ENCODE data around the gene GOLM1. TPM values are rescaled to one million over a fixed set of nuclear protein-coding genes. Genes with fewer than 3 reads are reported as not detected.

Gene GOLM1
- total and polyA plus RNA-seq, 2 of the 13 experiments (the other 11 are each of a cell fraction or from before 2014, with no cell fraction given) = 0.20 to 0.30 TPM

DNA sequence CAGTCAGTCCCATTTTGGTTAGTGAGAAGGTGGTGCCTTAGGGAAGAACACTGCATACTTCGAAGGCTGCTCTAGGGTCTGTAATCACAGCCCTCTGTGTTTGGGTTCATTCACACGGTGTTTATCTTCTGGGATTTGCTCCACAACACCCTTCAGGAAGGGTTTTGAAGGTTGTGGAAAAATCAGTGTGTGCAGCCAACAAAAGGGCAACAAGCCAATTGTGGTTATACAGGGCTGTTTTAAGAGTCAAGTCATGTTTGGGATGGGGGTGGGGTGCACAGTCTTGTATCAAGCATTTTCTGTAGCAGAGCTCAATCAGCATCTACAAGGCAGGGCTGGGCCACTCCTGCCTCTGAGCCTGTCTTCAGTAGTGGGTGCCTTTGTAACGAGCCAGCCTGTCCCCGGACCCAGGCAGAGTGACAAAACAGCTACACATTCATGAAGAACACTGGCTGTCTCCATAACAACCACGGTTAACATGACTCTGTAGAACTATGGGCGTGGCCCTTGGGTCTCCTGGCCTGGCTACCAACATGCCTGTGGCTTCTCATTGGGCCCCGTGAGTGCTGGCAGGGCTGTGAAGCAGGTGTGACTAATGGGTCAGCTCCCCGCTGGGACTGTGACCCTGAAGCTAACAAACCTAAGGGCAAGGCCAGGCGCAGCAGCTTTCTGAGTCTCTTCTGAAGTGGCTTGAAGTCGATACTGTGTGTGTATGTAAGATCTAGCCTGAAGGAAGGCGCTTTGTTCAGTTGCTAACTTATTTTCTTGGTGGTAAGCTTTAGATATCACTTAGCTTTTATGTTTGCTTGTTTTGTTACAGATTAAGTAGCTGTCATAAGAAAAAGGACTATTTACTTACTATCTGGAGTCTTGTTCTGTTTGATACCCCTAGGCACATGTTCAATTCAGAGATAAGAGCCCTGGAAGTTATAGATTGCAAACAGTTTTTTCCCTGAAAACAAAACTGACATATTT is 27.9 kb upstream of the GOLM1 start (continued):
- TF ChIP-seq, protein P1, sequence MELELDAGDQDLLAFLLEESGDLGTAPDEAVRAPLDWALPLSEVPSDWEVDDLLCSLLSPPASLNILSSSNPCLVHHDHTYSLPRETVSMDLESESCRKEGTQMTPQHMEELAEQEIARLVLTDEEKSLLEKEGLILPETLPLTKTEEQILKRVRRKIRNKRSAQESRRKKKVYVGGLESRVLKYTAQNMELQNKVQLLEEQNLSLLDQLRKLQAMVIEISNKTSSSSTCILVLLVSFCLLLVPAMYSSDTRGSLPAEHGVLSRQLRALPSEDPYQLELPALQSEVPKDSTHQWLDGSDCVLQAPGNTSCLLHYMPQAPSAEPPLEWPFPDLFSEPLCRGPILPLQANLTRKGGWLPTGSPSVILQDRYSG (CRISPR knock-in tag; IDR thresholded peaks at IDR 0.05) = no peak
- no peak for TF ChIP-seq ZNF138 (CRISPR knock-in tag; IDR thresholded peaks at IDR 0.05; ENCODE audit: low read depth)
- no peak for TF ChIP-seq ZSCAN30 (CRISPR knock-in tag; IDR thresholded peaks at IDR 0.05)
- peak; percentile 74 for TF ChIP-seq RFX1 (IDR thresholded peaks at IDR 0.05)
- TF ChIP-seq MXI1 (IDR thresholded peaks at IDR 0.05; ENCODE audit: borderline replicate concordance, low read depth, low read length) = peak; percentile 30; the same call in 1 of the 3 replicates
- TF ChIP-seq, protein P2, sequence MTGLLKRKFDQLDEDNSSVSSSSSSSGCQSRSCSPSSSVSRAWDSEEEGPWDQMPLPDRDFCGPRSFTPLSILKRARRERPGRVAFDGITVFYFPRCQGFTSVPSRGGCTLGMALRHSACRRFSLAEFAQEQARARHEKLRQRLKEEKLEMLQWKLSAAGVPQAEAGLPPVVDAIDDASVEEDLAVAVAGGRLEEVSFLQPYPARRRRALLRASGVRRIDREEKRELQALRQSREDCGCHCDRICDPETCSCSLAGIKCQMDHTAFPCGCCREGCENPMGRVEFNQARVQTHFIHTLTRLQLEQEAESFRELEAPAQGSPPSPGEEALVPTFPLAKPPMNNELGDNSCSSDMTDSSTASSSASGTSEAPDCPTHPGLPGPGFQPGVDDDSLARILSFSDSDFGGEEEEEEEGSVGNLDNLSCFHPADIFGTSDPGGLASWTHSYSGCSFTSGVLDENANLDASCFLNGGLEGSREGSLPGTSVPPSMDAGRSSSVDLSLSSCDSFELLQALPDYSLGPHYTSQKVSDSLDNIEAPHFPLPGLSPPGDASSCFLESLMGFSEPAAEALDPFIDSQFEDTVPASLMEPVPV (CRISPR knock-in tag; IDR thresholded peaks at IDR 0.05) = no peak
- TF ChIP-seq, protein P3, sequence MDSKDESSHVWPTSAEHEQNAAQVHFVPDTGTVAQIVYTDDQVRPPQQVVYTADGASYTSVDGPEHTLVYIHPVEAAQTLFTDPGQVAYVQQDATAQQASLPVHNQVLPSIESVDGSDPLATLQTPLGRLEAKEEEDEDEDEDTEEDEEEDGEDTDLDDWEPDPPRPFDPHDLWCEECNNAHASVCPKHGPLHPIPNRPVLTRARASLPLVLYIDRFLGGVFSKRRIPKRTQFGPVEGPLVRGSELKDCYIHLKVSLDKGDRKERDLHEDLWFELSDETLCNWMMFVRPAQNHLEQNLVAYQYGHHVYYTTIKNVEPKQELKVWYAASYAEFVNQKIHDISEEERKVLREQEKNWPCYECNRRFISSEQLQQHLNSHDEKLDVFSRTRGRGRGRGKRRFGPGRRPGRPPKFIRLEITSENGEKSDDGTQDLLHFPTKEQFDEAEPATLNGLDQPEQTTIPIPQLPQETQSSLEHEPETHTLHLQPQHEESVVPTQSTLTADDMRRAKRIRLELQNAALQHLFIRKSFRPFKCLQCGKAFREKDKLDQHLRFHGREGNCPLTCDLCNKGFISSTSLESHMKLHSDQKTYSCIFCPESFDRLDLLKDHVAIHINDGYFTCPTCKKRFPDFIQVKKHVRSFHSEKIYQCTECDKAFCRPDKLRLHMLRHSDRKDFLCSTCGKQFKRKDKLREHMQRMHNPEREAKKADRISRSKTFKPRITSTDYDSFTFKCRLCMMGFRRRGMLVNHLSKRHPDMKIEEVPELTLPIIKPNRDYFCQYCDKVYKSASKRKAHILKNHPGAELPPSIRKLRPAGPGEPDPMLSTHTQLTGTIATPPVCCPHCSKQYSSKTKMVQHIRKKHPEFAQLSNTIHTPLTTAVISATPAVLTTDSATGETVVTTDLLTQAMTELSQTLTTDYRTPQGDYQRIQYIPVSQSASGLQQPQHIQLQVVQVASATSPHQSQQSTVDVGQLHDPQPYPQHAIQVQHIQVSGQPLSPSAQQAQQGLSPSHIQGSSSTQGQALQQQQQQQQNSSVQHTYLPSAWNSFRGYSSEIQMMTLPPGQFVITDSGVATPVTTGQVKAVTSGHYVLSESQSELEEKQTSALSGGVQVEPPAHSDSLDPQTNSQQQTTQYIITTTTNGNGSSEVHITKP (CRISPR knock-in tag; IDR thresholded peaks at IDR 0.05; ENCODE audit: low read depth) = no peak
- peak; percentile 56 for TF ChIP-seq RFX3 (CRISPR knock-in tag; IDR thresholded peaks at IDR 0.05)
- no peak for TF ChIP-seq ZNF782 (CRISPR knock-in tag; IDR thresholded peaks at IDR 0.05; ENCODE audit: borderline replicate concordance)
- TF ChIP-seq, protein P4, sequence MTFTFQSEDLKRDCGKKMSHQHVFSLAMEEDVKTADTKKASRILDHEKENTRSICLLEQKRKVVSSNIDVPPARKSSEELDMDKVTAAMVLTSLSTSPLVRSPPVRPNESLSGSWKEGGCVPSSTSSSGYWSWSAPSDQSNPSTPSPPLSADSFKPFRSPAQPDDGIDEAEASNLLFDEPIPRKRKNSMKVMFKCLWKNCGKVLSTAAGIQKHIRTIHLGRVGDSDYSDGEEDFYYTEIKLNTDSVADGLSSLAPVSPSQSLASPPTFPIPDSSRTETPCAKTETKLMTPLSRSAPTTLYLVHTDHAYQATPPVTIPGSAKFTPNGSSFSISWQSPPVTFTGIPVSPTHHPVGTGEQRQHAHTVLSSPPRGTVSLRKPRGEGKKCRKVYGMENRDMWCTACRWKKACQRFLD (CRISPR knock-in tag; IDR thresholded peaks at IDR 0.05; ENCODE audit: borderline replicate concordance) = no peak
- TF ChIP-seq, protein P5, sequence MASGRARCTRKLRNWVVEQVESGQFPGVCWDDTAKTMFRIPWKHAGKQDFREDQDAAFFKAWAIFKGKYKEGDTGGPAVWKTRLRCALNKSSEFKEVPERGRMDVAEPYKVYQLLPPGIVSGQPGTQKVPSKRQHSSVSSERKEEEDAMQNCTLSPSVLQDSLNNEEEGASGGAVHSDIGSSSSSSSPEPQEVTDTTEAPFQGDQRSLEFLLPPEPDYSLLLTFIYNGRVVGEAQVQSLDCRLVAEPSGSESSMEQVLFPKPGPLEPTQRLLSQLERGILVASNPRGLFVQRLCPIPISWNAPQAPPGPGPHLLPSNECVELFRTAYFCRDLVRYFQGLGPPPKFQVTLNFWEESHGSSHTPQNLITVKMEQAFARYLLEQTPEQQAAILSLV (CRISPR knock-in tag; IDR thresholded peaks at IDR 0.05; ENCODE audit: borderline replicate concordance) = no peak
- no peak for TF ChIP-seq ZNF589 (CRISPR knock-in tag; conservative IDR thresholded peaks at IDR 0.05)
- TF ChIP-seq SMC3 (IDR thresholded peaks at IDR 0.05; ENCODE audit: low read length) = no peak
- no peak for TF ChIP-seq ZMAT3 (CRISPR knock-in tag; conservative IDR thresholded peaks at IDR 0.05)
- TF ChIP-seq KAT2B (IDR thresholded peaks at IDR 0.05; ENCODE audit: borderline replicate concordance, low read depth, low read length) = no peak
- TF ChIP-seq, protein P6, sequence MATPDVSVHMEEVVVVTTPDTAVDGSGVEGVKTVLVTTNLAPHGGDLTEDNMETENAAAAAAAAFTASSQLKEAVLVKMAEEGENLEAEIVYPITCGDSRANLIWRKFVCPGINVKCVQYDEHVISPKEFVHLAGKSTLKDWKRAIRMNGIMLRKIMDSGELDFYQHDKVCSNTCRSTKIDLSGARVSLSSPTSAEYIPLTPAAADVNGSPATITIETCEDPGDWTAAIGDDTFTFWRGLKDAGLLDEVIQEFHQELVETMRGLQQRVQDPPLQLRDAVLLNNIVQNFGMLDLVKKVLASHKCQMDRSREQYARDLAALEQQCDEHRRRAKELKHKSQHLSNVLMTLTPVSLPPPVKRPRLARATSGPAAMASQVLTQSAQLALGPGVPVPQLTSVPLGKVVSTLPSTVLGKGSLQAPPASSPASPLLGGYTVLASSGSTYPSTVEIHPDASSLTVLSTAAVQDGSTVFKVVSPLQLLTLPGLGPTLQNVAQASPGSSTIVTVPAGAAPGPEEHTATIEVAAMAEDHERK (CRISPR knock-in tag; IDR thresholded peaks at IDR 0.05; ENCODE audit: low read depth) = no peak
- TF ChIP-seq GTF3A (CRISPR knock-in tag; conservative IDR thresholded peaks at IDR 0.05) = no peak
- no peak for TF ChIP-seq RORA (CRISPR knock-in tag; IDR thresholded peaks at IDR 0.05)
